ENCODE data around the gene GSG1L2.

Gene GSG1L2

DNA sequence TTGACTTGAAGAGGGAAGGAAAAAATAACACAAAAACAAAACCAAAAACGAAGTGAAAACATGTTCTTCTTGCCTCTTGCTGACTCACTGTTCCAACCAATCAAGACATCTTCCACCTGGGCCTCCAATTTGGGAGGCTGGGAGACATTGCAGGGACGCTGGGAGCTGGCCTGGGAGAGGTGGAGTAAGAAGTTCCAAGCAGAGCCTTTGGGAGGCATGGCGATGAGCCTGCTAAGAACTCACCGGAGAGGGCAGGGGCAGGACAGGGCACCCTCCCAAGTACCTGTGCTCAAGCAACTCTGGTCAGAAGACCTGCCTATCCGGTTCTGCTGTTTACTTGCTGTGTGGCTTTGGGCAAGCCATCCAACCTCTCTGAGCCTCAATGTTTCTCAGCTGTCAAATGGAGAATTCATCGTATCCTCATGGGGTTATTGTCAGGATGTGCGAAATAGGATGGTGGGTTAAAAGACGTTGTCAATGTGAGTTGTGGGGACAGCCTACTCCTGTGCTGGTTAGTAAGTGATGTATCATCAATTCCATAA lies 3.0 kb upstream of the GSG1L2 start:
- DNase-seq: no peak

DNA sequence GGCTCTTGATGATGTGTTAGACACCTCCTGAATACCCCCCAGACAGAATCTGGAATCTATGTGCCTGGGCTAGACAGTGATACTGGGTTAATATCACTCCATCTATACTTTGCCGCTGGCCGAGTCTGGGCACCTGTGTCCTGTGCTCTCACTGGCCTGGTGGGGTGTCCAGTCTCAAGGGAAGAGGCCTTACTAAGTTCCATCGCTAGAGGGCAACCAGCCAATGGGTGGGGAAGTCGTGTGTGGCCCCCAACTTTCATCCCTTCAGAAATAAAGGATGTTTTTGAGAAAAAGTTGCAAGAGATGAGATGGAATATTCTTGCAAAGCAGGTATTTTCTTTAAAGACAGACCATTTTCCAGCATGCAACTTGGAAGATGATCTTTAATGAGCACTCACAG lies 2.2 kb upstream of the GSG1L2 start:
- no peak for DNase-seq

DNA sequence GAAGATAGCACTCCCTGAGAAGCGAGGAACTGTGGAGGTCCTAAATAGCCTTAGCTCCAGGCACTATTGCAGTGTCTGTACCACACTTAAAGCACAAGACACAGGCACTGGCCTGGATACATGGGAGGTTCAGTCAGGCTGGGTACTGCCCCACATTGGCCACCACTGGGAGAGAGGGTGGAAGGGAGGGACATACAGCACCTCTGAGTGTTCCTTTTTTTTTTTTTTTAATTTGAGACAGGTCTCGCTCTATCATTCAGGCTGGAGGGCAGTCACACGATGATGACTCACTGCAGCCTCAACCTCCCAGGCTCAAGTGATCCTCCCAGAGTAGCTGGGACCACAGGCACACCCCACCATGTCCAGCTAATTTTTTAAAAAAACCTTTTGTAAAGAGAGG lies 1.4 kb downstream of the GSG1L2 start:
- DNase-seq: no peak

DNA sequence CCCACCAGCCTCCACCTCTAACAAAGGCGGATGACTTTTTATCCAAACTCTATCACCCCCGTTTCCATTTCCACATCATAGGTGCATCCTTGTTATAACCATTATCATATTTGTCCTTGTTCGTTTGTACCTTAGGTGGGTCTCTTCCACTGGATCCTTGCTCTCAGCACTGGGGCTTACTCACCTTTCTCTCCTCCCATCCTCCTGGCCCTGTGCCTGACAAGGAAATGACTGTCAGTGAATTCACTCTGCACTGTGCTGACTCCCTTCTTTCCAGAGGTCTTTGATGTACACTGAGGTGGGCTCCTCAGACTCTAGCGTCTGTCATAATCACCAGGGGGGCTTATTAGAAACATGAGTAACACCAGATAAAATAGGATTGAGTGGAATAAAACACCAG lies 3.1 kb downstream of the GSG1L2 start:
- no peak for DNase-seq

DNA sequence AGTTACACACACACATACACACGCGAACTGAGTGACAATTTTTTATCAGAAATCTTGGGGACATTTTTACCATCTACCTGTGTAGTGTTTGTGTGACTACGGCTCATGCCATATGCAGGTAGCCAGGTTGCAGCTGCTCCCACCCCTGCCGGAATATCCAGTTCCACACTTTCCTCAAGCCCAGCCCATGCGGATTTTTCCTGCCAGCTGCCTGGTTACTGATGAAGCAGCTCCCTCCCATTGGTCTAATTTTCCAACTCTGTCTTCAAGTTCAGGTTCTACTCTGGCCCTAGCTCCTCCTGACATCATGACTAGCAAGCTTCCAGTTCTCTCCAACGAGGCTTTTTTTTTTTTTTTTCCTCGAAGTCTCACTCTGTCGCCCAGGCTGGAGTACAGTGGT lies 4.8 kb downstream of the GSG1L2 start:
- no peak for DNase-seq

DNA sequence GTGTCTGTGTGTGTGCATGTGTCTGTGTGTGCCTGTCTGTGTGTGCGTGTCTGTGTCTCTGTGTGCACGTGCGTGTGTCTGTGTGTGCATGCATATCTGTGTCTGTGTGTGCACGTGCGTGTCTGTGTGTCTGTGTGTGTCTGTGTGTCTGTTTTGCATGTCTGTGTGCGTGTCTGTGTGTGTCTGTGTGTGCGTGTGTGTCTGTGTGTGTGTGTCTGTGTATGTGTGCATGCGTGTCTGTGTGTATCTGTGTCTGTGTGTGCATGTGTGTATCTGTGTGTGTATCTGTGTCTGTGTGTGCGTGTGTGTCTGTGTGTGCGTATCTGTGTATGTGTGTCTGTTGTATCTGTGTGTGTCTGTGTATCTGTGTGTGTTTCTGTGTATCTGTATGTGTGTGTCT lies 5.4 kb downstream of the GSG1L2 start:
- no peak for DNase-seq

DNA sequence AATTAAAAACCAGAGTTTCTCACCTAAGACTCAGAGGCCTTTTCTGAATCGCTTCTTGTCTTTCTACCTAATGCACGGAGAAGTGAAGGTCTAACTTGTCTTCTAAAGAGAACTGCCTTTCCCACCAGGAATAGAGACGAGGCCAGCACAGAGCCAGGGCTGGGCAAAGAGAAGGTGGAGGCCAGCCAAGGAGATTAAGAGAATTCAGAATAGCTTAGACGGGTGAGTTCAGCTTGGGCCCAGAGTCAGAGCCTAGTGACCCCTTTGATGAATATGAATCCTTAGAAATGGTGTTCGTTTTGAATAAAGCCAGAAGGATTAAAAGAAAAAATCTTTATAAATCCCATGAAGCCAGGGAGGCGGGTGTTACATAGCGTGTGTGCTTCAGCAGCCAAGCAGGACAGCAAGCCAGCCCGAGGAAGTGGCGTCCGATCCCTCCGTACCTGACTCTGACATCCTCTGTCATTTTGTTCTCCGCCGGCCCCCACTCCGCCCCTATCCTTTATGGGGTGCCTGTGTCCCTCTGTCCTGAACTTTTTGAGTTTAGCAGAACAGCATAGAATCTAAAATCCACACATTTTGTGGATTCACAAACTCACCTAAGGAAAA lies 7.4 kb downstream of the GSG1L2 start:
- DNase-seq: no peak

DNA sequence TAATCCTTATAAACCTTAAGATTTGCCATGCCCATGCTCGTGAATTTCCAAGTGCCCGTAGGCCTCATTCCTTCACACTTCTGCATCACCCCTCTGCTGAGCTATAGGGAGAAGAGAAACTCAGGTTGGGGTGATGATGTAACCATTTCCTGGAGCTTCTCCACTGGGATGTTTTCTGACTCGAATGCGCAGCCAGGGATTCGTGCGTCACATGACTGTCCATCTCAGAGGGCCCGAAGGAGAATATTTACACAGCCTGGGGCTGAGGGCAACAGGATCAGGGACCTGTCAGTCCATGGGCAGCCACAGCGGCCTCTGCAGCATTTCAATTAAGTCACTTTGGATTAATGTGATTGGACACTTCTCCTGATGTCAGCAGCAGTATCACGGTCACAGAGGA lies 8.7 kb downstream of the GSG1L2 start:
- no peak for DNase-seq

DNA sequence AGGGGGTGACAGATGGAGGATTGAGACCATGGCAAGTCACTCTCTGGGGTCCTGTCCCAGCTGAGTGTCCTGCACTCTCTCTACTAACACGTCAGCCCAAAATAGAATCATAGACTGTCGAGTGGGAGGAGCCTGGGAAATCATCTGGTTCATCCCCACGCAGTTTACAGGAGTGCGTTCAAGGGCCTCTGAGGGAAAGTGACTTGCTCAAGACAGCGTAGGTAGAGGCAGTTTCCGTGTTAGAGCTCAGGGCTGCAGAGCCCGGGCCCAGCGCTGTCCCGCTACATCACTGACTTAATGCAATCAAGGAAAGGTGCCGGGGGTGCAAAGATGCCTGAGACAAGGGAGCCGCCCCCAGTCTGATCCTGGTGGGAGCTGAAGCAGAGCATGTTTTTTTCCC lies 10.3 kb downstream of the GSG1L2 start:
- DNase-seq: no peak

DNA sequence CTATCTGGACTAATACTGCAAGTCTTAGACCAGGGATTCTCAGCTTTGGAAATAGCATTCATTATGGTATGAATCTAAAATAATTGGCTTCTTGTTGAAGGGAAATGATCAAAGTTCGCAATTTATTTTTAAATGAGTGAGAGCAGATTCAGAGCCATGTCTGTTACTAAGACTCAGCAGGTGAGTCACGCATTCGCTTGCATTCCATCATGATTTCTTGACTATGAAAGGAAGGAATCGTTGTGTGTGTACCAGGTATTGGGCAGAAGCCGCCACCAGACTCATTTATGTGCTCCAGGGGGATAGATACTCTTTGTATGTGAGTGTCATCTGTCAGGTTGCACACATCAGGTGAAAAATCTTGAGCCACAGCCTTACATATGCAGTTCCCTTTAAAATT lies 10.8 kb downstream of the GSG1L2 start:
- DNase-seq: no peak

DNA sequence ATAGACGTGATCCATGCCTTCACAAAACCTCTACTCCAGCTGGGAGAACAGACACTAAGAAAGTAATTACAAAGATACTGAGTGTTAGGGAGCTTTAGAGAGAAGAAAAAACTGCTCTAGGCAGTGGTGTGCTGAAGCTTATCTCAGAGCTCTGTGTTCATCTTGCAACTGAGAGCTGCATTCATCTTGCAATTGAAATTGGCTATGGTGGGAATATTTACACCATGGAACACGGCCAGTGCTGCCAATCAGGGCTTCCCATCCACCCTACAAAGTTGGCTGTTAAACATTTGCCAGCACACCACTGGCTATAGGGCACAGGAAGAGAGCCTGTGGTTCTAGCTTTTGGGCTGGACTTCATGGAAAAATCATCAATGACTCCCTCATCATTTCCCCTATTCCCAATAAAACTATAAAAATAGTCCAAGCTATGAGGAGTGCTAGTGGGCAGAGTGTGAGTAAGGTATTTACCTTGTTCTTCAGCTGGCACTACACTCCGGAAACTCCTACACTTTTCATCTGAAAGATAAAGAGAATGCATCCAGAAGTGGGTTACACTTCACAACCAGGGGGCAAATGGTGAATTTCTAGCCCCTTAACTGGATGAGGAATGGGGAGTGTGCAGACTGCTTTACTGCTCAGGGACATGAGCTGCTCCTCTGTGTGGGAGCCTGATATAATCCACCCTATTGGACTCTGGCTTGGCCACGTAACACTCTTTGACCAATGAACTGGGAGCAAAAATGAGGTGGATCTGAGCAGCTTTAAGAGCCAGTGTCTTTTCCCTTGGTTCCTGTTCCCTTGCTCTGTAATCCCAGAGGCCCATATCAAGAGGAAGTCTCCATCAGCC lies 11.6 kb downstream of the GSG1L2 start:
- no peak for DNase-seq

DNA sequence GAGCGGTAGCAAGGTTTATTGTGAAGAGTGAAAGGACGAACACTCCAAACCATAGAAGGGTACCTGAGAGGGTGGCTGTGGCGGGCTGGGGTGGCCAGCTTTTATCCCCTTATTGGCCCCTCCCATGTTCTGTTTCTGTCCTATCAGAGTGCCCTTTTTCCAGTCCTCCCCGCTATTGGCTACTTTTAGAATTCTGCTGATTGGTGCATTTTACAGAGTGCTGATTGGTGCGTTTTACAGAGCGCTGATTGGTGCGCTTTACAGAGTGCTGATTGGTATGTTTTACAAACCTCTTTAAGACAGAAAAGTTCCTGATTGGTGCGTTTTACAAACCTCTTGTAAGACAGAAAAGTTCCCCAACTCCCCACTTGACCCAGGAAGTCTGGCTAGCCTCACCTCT lies 12.5 kb downstream of the GSG1L2 start:
- DNase-seq: no peak

DNA sequence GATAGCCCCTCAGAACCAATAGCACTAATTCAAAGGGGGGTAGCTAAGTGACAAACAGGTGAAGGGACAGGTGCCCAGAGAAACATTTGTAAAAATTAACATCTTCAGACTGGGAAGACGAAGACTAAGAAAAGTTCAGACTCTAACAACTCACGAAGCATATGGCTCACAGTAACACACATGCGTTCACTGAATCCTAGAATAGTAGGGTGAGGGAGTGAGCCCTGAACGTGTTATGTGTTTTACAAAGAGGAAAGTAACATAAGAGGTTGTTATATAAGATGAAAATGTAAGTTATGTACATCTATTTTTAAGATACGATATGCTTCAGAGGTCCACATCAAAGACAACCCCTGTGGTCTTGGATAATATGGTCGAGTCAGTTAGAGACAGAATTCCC lies 15.2 kb downstream of the GSG1L2 start:
- no peak for DNase-seq

DNA sequence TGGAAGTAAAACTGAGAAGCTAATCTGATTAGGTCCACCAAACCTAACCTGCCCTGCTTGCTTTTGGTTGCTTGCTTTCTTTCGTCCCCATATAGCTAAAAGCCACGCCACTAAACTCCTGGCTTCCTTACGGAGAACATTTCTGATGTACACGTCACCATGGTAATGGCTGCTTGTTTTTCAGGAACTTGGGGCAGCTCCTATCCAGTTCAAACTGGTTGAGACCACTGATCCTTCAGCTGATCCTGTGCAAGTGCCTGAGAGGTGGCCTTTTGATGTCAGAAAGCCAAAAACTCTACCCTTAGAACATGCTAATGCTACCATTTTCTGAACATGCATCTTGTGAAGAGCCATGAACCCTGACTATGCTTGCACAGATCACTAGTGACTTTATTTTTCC lies 16.1 kb downstream of the GSG1L2 start:
- no peak for DNase-seq

DNA sequence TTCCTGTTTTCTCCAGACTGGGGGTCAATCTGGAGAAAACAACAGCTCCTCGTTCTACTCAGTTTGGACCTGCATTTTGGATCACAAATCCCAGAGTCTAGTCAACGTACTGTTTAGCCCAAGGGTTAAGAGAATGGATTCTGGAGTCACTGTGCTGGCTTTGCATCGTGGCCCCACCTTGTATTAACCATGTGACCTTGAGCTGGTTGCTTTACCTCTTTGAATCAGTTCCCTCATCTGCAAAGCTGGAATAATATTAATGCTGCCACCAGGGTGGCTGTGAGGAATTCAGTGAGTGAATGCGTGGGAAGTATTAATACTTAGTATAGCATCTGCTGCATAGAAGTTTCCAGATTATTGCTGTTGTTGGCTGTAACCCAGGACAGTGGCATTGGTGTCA lies 19.2 kb downstream of the GSG1L2 start:
- DNase-seq: no peak

DNA sequence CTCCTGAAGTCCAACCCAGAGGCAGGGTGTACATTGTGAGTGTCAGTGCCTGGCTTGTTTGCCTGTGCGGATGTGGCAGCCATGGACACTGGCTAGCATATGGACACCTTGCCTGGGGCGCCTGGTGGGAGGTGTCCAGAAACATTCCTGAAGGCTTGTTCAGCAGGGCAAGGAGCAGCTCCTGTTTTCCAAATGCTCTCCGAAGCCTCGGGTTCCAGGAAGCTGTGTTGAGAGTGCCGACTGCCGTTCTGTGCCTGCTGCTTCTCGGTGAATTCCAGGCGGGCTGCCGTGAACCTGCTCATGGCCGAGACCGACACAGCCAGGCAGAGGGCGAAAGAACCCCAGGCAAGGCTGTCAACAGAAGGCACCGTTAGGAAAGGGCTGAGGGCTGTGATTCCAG lies 19.6 kb downstream of the GSG1L2 start:
- no peak for DNase-seq

DNA sequence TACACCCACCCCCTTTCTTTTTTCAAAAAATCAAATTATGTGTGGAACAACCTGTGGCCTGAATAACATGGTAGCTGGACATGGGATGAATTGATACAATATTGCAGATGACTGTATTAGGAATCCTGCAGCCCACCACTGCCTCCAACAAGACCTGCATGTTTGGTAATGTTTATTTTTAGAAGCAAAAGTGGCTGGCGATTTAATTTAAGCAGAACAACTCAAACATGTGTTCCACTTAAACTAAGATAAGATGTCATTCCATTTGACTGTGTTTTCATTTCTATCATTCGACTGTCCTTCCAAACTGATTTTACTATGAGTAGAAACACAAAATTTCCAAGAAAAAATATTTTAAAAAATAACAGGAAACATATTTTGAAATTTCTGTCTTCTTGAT lies 20.4 kb downstream of the GSG1L2 start:
- no peak for DNase-seq

DNA sequence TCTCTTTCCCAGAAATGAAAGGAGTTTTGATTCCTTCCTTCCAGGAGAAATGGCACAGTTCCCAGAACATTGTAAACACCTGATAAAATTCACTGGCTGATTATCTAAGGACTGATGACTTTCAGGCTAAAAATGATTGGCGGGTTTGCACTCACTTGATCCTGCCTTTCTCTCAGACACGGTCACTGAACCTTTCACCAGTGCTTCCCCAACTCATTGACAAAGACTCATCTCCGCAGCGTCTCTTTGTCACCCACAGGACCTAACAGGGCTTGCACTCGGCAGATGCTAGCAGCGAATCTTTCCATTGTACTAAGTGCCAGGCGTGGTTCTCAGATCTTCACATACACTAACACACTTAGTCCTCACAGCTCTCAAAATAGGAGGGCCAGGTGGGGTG lies 23.2 kb downstream of the GSG1L2 start:
- no peak for DNase-seq

DNA sequence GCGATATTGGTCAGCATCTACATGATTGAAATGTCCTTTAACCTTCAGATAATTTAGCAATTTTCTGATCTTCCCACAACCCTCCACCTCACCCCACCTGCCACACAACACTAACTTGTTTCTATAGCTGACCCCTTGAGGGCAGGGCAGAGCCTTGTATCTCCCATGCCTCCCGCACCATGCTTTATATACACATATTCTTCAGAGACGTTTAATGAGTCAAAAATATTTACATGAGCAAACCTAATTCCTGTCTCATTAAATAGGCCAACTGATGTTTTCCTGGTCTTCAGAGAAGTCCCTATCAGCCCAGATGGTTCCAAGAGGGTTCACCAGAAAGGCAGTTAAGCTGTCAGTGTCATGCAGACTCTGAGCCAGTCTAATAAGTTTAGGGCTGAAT lies 23.9 kb downstream of the GSG1L2 start:
- DNase-seq: no peak

DNA sequence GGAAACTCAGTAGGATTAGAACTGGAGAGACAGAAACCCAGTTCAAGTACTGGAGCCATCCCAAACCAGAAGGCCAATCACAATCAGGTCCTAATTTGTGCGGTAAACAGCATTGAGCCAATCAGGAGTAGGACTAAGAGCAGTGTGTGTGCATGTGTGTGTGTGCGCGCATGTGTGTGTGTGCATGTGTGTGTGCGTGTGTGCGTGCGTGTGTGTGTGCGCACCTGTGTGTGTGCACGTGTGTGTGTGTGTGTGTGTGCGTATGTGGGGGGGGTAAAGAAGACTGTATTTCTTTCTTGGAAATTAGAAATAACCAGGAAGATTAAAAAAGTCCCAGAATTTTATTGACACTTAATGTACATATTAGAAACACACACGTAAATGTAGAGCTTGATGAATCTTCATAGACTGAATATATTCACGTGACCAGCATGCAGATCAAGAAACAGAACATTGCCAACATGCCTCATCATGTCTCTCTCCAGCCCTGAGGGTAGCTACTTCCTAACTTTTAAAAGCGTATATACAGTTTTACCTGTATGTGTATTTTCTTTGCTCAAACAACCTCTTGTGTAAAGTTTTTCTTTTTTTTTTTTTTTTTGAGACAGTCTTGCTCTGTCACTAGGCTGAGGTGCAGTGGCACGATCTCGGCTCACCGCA lies 29.6 kb downstream of the GSG1L2 start:
- DNase-seq: no peak

DNA sequence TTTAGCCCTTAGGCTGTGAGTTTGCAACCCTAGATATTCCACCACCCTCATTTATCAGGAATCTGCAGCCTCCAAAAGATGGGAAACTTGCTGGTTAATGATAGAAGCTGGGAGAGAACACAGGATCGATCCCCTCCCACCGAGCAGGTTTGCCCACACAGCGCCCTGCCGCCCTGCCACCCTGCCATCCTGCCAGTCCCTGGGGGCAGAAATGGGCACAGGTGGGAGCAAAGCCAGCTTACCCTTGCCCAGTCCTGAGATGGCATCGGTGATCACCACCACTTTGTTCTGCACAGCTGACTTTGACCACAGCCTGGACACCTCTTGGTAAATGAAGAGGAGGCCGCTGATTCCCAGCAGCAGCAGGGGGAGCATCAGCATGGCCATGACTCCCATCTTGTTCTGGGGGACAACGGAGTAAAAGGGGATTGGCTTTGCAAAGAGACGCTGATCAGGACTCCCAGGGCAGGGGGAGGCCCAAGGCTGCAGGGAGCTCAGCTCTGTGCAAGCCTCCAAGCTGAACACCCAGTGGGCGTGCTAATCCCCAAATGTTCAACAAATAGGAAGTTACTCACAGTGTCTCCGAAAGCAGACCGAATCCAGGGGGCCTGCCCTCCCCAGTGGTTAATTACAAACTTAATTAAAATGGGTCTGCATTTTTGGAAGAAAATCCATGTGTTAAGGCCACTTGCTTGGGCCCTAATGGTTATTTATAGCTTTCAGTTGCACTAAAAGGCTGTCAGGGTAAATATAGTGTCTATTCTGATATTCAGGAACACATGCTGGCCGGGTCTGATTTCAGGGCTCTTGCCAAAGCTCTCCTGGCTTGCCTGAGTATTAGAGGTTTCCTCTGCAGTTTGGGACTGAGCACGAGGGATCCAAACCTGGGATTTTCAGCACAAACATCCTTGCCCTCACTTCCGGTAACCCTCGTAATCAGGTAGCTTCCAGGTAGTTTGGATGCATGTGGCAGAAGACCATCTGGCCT lies 30.7 kb downstream of the GSG1L2 start, which contains the start of gene DHRS7C:
Gene DHRS7C (minus strand): TSS at position 704 of the 988 bp plus-strand sequence. CDS start 308 bp downstream, at position 396.
- DNase-seq: no peak

DNA sequence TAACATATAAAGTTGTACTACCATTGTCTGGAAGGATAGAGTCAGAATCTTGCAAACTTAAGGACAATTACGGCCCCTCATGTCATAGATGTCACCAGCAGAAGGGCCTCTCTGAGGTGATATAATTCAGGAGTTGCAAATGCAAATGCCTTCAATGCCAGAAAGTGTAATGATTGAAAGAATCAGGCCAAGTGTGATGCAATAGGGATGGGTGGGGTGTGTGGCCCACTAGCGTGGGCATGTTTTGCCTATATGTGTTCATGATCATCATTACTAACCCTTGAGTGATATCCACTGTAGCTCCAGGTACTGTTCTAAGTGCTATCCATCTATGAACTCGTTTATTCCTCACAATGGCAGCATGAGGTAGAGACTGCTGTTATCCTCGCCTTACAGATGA lies 31.6 kb downstream of the GSG1L2 start:
- no peak for DNase-seq

DNA sequence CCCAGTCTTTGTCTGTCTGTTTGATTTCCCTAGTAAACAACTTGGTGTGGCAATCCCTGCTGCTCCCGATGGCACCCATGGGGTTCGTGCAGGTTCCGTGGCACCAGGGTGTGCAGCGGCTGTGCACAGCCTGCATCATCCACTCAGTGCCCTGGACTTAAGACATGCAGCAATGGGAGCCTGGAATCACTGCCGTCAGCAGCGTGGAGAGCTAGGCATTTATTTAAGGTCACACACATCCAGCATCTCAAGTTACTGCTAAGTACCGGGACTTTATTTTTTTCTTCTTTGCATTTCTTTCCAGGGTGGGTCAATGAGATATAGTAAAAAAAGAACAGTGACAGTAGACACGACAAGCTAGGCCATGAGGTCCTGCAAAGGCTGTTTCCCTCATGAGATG lies 33.3 kb downstream of the GSG1L2 start:
- no peak for DNase-seq
